HepG2 (cell line): ENCODE data around the gene ABCC8. TPM values are rescaled to one million over a fixed set of nuclear protein-coding genes. Genes with fewer than 3 reads are reported as not detected.

Experiments used
- ATF1 ChIP-seq: IDR thresholded peaks from 2 replicates; pipeline ENCODE4 v1.6.1; 2016; ENCODE audit warnings: mild to moderate bottlenecking, control low read depth
- KAT7 ChIP-seq: IDR thresholded peaks from 2 replicates; pipeline ENCODE4 v1.6.1; 2018; ENCODE audit warnings: borderline replicate concordance, missing compliant biosample characterization
- PHF20 ChIP-seq: sonication (generic); formaldehyde crosslinking; IDR thresholded peaks from 2 replicates; pipeline ENCODE4 v1.5.0; 2020; ENCODE audit warnings: mild to moderate bottlenecking, missing genetic modification reagents
- RBAK ChIP-seq: sonication (generic); formaldehyde crosslinking; IDR thresholded peaks from 2 replicates; pipeline ENCODE4 v1.5.1; 2020; ENCODE audit warnings: mild to moderate bottlenecking, missing genetic modification reagents
- WIZ ChIP-seq: sonication (generic); formaldehyde crosslinking; IDR thresholded peaks from 2 replicates; pipeline ENCODE4 v1.5.1; 2020; ENCODE audit warnings: mild to moderate bottlenecking, missing genetic modification reagents
- ZFP36L1 ChIP-seq: sonication (generic); formaldehyde crosslinking; IDR thresholded peaks from 2 replicates; pipeline ENCODE4 v1.8.0; 2022; ENCODE audit warnings: mild to moderate bottlenecking, missing genetic modification reagents, moderate library complexity
- ZNF878 ChIP-seq: sonication (generic); formaldehyde crosslinking; IDR thresholded peaks from 2 replicates; pipeline ENCODE4 v1.8.1; 2023; ENCODE audit warnings: mild to moderate bottlenecking, missing genetic modification reagents, moderate library complexity
- polyA plus RNA-seq, 8 experiments: library from polyadenylated mRNA; depleted of rRNA in 3 of 8; stranded (reverse) in 7 of 8; unstranded in 1 of 8; fragments of >200 nt; fragmentation: Illumina TruSeq in 4 of 8; extraction: Trizol in 4 of 8; gene quantifications; 2 replicates each; pipeline versions ENCODE4 v1.2.1 to v1.2.3, GENCODE V29; 2011 to 2016; ENCODE audit warnings: low read depth in 4 of 8, missing spikeins in 1 of 8, mixed read lengths in 1 of 8; ENCODE audit not compliant: insufficient read depth in 1 of 8
- total RNA-seq, 5 experiments: library from RNA; depleted of rRNA; stranded (reverse); fragments of >200 nt; fragmentation: Illumina TruSeq; extraction: Trizol; gene quantifications; 2 replicates each; pipeline ENCODE4 v1.2.3, GENCODE V29; 2016; ENCODE audit warnings: low read depth in 1 of 5
- TF ChIP-seq, protein P1 (sequence below): sonication (generic); formaldehyde crosslinking; IDR thresholded peaks from 2 replicates; pipeline ENCODE4 v1.4.0; 2020; ENCODE audit warnings: missing genetic modification reagents, mild to moderate bottlenecking, borderline replicate concordance
- TF ChIP-seq, protein P2 (sequence below): sonication (generic); formaldehyde crosslinking; IDR thresholded peaks from 2 replicates; pipeline ENCODE4 v1.4.0; 2020; ENCODE audit warnings: missing genetic modification reagents
- TF ChIP-seq, protein P3 (sequence below), 2 experiments: IDR thresholded peaks; 2 replicates each; pipeline ENCODE4 v1.6.1; 2011 to 2012; ENCODE audit warnings: low read length in 2 of 2, borderline replicate concordance in 1 of 2, low read depth in 1 of 2, mild to moderate bottlenecking in 1 of 2, moderate library complexity in 1 of 2

The ABCC8 gene
- total and polyA plus RNA-seq, 2 of the 13 experiments (the other 11 are each of a cell fraction or from before 2014, with no cell fraction given) = not detected

DNA sequence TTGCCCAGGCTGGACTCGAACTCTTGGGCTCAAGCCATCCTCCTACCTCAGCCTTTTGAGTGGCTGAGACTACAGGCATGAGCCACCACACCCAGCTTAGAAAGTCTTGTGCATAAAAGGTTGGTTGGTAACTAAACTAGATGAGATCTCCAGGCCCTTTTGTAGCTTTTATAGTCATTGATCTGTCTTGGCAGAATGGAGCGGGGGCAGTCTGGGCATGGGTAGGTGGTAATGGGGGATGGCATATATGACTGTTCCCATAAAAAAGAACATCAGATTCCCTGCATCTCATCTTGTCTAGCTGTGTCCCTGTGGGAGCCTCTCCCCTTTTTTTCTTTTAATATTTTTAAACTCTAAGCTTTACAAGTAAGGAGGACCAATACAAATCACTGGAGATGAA, 30.2 kb downstream of the ABCC8 start (continued):
- TF ChIP-seq, protein P1, sequence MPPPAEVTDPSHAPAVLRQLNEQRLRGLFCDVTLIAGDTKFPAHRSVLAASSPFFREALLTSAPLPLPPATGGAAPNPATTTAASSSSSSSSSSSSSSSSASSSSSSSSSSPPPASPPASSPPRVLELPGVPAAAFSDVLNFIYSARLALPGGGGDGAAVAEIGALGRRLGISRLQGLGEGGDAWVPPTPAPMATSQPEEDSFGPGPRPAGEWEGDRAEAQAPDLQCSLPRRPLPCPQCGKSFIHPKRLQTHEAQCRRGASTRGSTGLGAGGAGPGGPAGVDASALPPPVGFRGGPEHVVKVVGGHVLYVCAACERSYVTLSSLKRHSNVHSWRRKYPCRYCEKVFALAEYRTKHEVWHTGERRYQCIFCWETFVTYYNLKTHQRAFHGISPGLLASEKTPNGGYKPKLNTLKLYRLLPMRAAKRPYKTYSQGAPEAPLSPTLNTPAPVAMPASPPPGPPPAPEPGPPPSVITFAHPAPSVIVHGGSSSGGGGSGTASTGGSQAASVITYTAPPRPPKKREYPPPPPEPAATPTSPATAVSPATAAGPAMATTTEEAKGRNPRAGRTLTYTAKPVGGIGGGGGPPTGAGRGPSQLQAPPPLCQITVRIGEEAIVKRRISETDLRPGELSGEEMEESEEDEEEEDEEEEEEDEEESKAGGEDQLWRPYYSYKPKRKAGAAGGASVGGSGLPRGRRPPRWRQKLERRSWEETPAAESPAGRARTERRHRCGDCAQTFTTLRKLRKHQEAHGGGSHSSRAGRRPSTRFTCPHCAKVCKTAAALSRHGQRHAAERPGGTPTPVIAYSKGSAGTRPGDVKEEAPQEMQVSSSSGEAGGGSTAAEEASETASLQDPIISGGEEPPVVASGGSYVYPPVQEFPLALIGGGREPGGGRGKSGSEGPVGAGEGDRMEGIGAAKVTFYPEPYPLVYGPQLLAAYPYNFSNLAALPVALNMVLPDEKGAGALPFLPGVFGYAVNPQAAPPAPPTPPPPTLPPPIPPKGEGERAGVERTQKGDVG = no peak
- TF ChIP-seq ZFP36L1 (CRISPR knock-in tag) (no peak), PHF20 (no peak), KAT7 (CRISPR knock-in tag) (no peak), RBAK (no peak), WIZ (no peak), ATF1 (CRISPR knock-in tag) (no peak), ZNF878 (CRISPR knock-in tag) (no peak)
- TF ChIP-seq, protein P2, sequence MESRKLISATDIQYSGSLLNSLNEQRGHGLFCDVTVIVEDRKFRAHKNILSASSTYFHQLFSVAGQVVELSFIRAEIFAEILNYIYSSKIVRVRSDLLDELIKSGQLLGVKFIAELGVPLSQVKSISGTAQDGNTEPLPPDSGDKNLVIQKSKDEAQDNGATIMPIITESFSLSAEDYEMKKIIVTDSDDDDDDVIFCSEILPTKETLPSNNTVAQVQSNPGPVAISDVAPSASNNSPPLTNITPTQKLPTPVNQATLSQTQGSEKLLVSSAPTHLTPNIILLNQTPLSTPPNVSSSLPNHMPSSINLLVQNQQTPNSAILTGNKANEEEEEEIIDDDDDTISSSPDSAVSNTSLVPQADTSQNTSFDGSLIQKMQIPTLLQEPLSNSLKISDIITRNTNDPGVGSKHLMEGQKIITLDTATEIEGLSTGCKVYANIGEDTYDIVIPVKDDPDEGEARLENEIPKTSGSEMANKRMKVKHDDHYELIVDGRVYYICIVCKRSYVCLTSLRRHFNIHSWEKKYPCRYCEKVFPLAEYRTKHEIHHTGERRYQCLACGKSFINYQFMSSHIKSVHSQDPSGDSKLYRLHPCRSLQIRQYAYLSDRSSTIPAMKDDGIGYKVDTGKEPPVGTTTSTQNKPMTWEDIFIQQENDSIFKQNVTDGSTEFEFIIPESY (CRISPR knock-in tag) = no peak
- TF ChIP-seq, protein P3, sequence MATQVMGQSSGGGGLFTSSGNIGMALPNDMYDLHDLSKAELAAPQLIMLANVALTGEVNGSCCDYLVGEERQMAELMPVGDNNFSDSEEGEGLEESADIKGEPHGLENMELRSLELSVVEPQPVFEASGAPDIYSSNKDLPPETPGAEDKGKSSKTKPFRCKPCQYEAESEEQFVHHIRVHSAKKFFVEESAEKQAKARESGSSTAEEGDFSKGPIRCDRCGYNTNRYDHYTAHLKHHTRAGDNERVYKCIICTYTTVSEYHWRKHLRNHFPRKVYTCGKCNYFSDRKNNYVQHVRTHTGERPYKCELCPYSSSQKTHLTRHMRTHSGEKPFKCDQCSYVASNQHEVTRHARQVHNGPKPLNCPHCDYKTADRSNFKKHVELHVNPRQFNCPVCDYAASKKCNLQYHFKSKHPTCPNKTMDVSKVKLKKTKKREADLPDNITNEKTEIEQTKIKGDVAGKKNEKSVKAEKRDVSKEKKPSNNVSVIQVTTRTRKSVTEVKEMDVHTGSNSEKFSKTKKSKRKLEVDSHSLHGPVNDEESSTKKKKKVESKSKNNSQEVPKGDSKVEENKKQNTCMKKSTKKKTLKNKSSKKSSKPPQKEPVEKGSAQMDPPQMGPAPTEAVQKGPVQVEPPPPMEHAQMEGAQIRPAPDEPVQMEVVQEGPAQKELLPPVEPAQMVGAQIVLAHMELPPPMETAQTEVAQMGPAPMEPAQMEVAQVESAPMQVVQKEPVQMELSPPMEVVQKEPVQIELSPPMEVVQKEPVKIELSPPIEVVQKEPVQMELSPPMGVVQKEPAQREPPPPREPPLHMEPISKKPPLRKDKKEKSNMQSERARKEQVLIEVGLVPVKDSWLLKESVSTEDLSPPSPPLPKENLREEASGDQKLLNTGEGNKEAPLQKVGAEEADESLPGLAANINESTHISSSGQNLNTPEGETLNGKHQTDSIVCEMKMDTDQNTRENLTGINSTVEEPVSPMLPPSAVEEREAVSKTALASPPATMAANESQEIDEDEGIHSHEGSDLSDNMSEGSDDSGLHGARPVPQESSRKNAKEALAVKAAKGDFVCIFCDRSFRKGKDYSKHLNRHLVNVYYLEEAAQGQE (IDR thresholded peaks at IDR 0.05; ENCODE audit: borderline replicate concordance in 1 of 2, low read depth in 1 of 2, low read length in 2 of 2) = no peak
